ENCODE measurements around the gene SORCS2. TPM values are rescaled to one million over a fixed set of nuclear protein-coding genes. Genes with fewer than 3 reads are reported as not detected.

The SORCS2 gene
- total and polyA plus RNA-seq, 2 of the 13 experiments (the other 11 are each of a cell fraction or from before 2014, with no cell fraction given), result 0.82 to 1.0 TPM

GRCh38 chr4:7435471-7436061 lies 243.2 kb downstream of the SORCS2 start (continued):
- no peak for TF ChIP-seq SIX4 (CRISPR knock-in tag; IDR thresholded peaks at IDR 0.05)

- H3K4me1 ChIP-seq (ENCODE audit: insufficient read depth, low read length), result peaks cover 24% of the 10 kb centered on the region
- H3K4me2 ChIP-seq (ENCODE audit: low read depth, low read length), result 0 out of 2 replicates have a peak overlapping the region, but pooled peaks have one; percentile 70
- H3K4me3 ChIP-seq (replicated peaks in 1 of 3; ENCODE audit: insufficient read depth in 1 of 3, low read depth in 2 of 3, low read length in 3 of 3), result no peak overlapping the region
- 77% methylated on average over 6 of the region's 13 CpGs for WGBS (ENCODE audit: low lambda C conversion rate)
- intact Hi-C loops (cut with micrococcal nuclease; ENCODE audit: unreplicated experiment), result no loop called here
- H2AFZ ChIP-seq (ENCODE audit: low read length), result no peak overlapping the region
- H4K20me1 ChIP-seq (ENCODE audit: insufficient read depth, low read length), result no peaks in the 10 kb centered on the region
- POLR2A ChIA-PET, result no interaction called here
- FAIRE-seq, result no peak
- no peak overlapping the region for H3K27ac ChIP-seq (ENCODE audit: extremely low read length, insufficient read depth, low read length)
- no peak for TF ChIP-seq ZNF709 (CRISPR knock-in tag; IDR thresholded peaks at IDR 0.05)
- no peak for TF ChIP-seq ZNF605 (CRISPR knock-in tag; IDR thresholded peaks at IDR 0.05)
- TF ChIP-seq ERF (CRISPR knock-in tag; IDR thresholded peaks at IDR 0.05), result no peak
- H3K79me2 ChIP-seq (ENCODE audit: insufficient read depth, low read length), result no peaks in the 10 kb centered on the region
- in situ Hi-C loops (cut with HindIII; ENCODE audit: extremely low pct_ligation_motif_present, low pct_unique_long_range_greater_than_20kb), result no loop called here
- no peak for ATAC-seq
- DNase-seq (ENCODE audit: low spot score), result no peak
- peaks cover 2 to 26% of the 10 kb centered on the region in 2 experiments; a peak in 3 of 5 replicates for H3K27me3 ChIP-seq (ENCODE audit: control insufficient read depth in 1 of 2, insufficient read depth in 2 of 2, low read length in 2 of 2)
- no TSS peak for BruUV-seq (replicated peaks)
- H3K36me3 ChIP-seq (replicated peaks in 1 of 2; ENCODE audit: control insufficient read depth in 1 of 2, insufficient read depth in 2 of 2, low read length in 2 of 2), result no peaks in the 10 kb centered on the region
- H3K9me3 ChIP-seq (ENCODE audit: low read length), result no peaks in the 10 kb centered on the region
- no peak overlapping the region for H3K9ac ChIP-seq (ENCODE audit: insufficient read depth, low read depth, low read length)
- CTCF ChIA-PET (ENCODE audit: low intra/inter-chr PET ratio, low total read pairs), result no interaction called here
These were observed 243.9 kb downstream of the SORCS2 start for GRCh38 chr4:7436256-7436655.

GRCh38 chr4:7439699-7440098 lies 247.4 kb downstream of the SORCS2 start:
- no TSS peak for BruUV-seq (replicated peaks)
- intact Hi-C loops (cut with micrococcal nuclease; ENCODE audit: unreplicated experiment) (no loop called here), in situ Hi-C loops (cut with HindIII; ENCODE audit: extremely low pct_ligation_motif_present, low pct_unique_long_range_greater_than_20kb) (no loop called here)
- no peak overlapping the region for H3K4me3 ChIP-seq (replicated peaks in 1 of 3; ENCODE audit: insufficient read depth in 1 of 3, low read depth in 2 of 3, low read length in 3 of 3)
- H2AFZ ChIP-seq (ENCODE audit: low read length), result no peak overlapping the region
- H3K9ac ChIP-seq (ENCODE audit: insufficient read depth, low read depth, low read length), result no peak overlapping the region
- peaks cover 0 to 3% of the 10 kb centered on the region in 2 experiments; a peak in 1 of 5 replicates for H3K27me3 ChIP-seq (ENCODE audit: control insufficient read depth in 1 of 2, insufficient read depth in 2 of 2, low read length in 2 of 2)
- H3K4me2 ChIP-seq (ENCODE audit: low read depth, low read length), result no peak overlapping the region
- H3K79me2 ChIP-seq (ENCODE audit: insufficient read depth, low read length), result no peaks in the 10 kb centered on the region
- no peak overlapping the region for H3K27ac ChIP-seq (ENCODE audit: extremely low read length, insufficient read depth, low read length)
- no peaks in the 10 kb centered on the region for H3K9me3 ChIP-seq (ENCODE audit: low read length)
- H3K4me1 ChIP-seq (ENCODE audit: insufficient read depth, low read length), result peaks cover 20% of the 10 kb centered on the region
- H3K36me3 ChIP-seq (replicated peaks in 1 of 2; ENCODE audit: control insufficient read depth in 1 of 2, insufficient read depth in 2 of 2, low read length in 2 of 2), result no peaks in the 10 kb centered on the region
- POLR2A ChIA-PET, result no interaction called here
- H4K20me1 ChIP-seq (ENCODE audit: insufficient read depth, low read length), result no peaks in the 10 kb centered on the region
- CTCF ChIA-PET (ENCODE audit: low intra/inter-chr PET ratio, low total read pairs), result no interaction called here
- WGBS (ENCODE audit: low lambda C conversion rate), result 0% methylated on average over 1 of the region's 2 CpGs
- ATAC-seq (no peak), DNase-seq (ENCODE audit: low spot score) (no peak), FAIRE-seq (no peak)
- TF ChIP-seq ZFP37 (CRISPR knock-in tag; IDR thresholded peaks at IDR 0.05; ENCODE audit: borderline replicate concordance) (no peak), KDM2A (CRISPR knock-in tag; IDR thresholded peaks at IDR 0.05; ENCODE audit: borderline replicate concordance, low read depth) (no peak), HNF1B (CRISPR knock-in tag; IDR thresholded peaks at IDR 0.05) (no peak), ZNF589 (CRISPR knock-in tag; conservative IDR thresholded peaks at IDR 0.05) (no peak), ZNF850 (CRISPR knock-in tag; conservative IDR thresholded peaks at IDR 0.05) (no peak), ZMAT5 (CRISPR knock-in tag; IDR thresholded peaks at IDR 0.05; ENCODE audit: borderline replicate concordance, low read depth) (no peak), JUN (CRISPR knock-in tag; IDR thresholded peaks at IDR 0.05) (no peak), NRL (CRISPR knock-in tag; IDR thresholded peaks at IDR 0.05; ENCODE audit: borderline replicate concordance) (no peak), ZNF629 (CRISPR knock-in tag; conservative IDR thresholded peaks at IDR 0.05) (no peak), HDAC1 (CRISPR knock-in tag; IDR thresholded peaks at IDR 0.05) (no peak), ZNF362 (CRISPR knock-in tag; IDR thresholded peaks at IDR 0.05; ENCODE audit: borderline replicate concordance) (no peak)
